ENCODE measurements around the gene NEU4.

Gene NEU4

DNA sequence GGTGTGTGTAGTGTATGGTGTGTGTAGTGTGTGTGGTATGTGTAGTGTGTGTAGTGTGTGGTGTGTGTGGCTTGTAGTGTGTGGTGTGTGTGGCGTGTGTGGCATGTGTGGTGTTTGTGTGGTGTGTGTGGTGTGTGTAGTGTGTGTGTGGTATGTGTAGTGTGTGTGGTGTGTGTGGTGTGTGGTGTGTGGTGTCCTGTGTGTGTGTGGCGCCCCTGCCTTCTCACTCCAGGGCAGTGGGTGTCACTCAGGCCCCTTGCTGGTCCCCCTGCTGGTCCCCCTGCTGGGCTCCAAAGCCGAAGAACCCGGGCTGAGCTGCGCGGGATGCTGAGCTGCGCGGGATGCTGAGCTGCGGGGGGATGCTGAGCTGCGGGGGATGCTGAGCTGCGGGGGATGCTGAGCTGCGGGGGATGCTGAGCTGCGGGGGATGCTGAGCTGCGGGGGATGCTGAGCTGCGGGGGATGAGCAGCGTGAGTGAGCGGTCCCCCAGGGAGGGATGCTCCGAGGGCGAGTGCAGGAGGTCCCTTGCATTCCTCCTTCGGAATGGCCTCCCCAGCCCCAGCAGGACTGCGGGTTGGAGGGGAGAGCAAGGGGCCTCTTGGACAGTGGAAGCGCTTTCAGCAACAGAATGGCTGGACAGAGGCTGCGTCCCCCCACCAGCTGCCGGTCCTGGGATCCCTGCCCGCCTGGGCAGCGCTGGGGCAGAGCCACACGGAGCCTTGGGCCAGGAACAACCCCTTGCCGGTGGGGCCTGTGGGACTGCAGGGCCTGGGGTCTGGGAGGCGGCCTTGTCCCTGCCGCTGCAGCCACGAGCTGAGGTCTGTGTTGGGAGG lies 57.2 kb downstream of the NEU4 start:
- no peak for DNase-seq

Measured in CD4-positive, alpha-beta T cell treated with Interferon gamma for 1 hour (primary cell).